NCI-H146 treated with DMSO at 0.1 percent for 48 hours (cell line): ENCODE measurements around the gene ASPRV1.

Source experiments
- DNase-seq: peaks from one replicate; lab custom pipeline; 2025; ENCODE audit not compliant: unreplicated experiment; lab: John Stamatoyannopoulos, UW

The ASPRV1 gene

GRCh38 chr2:69989009-69989408 is 27.6 kb upstream of the ASPRV1 start:
- DNase-seq: no peak

GRCh38 chr2:69988086-69988635 is 26.7 kb upstream of the ASPRV1 start:
- DNase-seq: no peak

GRCh38 chr2:69986691-69987090 is 25.3 kb upstream of the ASPRV1 start:
- no peak for DNase-seq

- DNase-seq: no peak
Observed at GRCh38 chr2:69985688-69986087, 24.3 kb upstream of the ASPRV1 start.

- DNase-seq: no peak
Observed at GRCh38 chr2:69985216-69985615, 23.8 kb upstream of the ASPRV1 start.

- DNase-seq: no peak
Observed at GRCh38 chr2:69983392-69983966, 22.0 kb upstream of the ASPRV1 start.

- DNase-seq: no peak
Observed at GRCh38 chr2:69979902-69980807, 18.7 kb upstream of the ASPRV1 start.

GRCh38 chr2:69977906-69978482 is 16.6 kb upstream of the ASPRV1 start:
- no peak for DNase-seq

- no peak for DNase-seq
Observed at GRCh38 chr2:69977186-69977585, 15.8 kb upstream of the ASPRV1 start.

- DNase-seq: no peak
Observed at GRCh38 chr2:69975853-69976462, 14.5 kb upstream of the ASPRV1 start.

GRCh38 chr2:69975136-69975852 is 13.9 kb upstream of the ASPRV1 start:
- DNase-seq: no peak

GRCh38 chr2:69973335-69973735 is 11.9 kb upstream of the ASPRV1 start:
- DNase-seq: no peak

GRCh38 chr2:69972822-69973221 is 11.4 kb upstream of the ASPRV1 start:
- DNase-seq: no peak

GRCh38 chr2:69969991-69970390 is 8.6 kb upstream of the ASPRV1 start:
- DNase-seq: no peak

GRCh38 chr2:69969126-69969983 is 7.9 kb upstream of the ASPRV1 start:
- no peak for DNase-seq

GRCh38 chr2:69968609-69969008 is 7.2 kb upstream of the ASPRV1 start:
- no peak for DNase-seq

GRCh38 chr2:69966496-69966895 is 5.1 kb upstream of the ASPRV1 start:
- no peak for DNase-seq

GRCh38 chr2:69965756-69966445 is 4.5 kb upstream of the ASPRV1 start:
- DNase-seq: no peak

- no peak for DNase-seq
Observed at GRCh38 chr2:69964353-69964841, 3.0 kb upstream of the ASPRV1 start.
